GM19397 (cell line): ENCODE measurements around the gene GPC1.
"Not testable (repeated sequence)": the region's sequence is repeated elsewhere in the genome, so short reads cannot be mapped to it uniquely, and the experiment has no call there.

ENCODE experiments used
- ATAC-seq: cut with Tn5 transposase; IDR thresholded peaks from one replicate; pipeline ENCODE4 v1.9.1; 2021; ENCODE audit warnings: mild to moderate bottlenecking, moderate library complexity; ENCODE audit not compliant: unreplicated experiment

GPC1 gene

GRCh38 chr2:240465765-240466578 lies 30.5 kb downstream of the GPC1 start:
- no peak for ATAC-seq

- ATAC-seq: no peak
Observed at GRCh38 chr2:240466579-240467148, 31.2 kb downstream of the GPC1 start.

GRCh38 chr2:240467149-240467642 lies 31.7 kb downstream of the GPC1 start:
- no peak for ATAC-seq

GRCh38 chr2:240467659-240468302 lies 32.3 kb downstream of the GPC1 start:
- no peak for ATAC-seq

DNA sequence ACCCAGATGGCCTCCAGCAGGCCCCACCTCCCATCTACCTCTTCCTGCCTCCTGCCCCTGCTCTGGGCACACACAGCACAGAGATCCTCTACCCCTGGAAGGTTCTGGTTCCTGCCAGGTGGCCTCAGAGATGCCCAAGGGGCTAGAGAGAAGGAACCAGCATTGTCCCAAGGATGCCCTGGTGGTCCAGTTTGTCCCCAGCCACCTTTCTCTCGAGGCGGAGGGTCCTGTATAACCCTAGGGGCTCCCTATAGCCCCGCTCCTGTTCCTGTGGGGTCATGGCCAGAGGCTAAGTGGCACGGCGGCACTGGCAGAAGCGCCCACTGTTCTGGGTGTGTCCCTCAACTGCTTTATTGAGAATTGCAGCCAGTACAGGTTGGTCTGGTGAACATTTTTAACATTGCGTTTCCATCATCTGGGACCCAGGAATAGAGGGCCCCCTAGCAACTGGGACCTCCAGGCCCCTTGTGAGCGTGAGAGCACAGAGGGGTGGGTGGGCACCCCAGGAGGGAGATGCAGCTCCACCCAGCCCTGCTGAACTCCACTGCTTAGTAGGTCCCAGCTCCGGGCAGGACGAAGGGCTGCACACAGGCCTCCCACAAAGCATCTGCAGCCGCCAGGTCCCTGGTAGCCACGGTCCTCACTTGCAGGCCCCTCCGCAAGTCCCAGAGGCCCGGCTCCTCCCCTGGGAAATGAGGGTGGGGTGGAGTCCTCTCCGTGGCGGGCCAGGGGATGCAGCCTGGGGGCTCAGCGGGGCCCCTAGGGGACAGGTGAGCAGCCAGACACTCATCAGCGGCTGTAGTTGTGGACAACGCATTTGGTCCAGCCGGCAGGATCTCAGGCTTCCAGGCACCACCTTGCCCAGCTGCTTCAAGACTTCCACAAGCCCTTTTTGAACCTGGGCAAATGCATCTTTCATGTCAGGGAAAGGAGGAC lies 33.1 kb downstream of the GPC1 start:
- no peak for ATAC-seq

DNA sequence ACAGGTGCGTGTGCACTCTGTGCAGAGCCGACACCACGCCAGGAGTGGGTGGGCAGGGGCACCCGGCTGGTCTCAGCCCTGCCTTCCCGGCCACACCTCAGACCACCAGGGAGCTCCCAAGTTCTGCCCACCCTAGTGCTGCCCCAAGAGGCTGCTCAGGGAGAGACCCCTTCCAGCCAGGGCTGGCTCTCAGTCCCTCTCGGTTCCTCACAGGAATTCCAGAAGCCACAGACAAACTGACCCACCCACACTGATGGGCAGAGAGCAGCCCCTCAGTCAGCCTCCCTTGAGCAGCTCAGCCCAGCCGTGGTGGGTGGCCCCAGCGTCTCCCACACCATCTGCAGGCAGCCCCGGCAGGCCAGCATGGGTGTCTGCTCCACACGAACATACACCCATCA lies 33.8 kb downstream of the GPC1 start:
- ATAC-seq: no peak

DNA sequence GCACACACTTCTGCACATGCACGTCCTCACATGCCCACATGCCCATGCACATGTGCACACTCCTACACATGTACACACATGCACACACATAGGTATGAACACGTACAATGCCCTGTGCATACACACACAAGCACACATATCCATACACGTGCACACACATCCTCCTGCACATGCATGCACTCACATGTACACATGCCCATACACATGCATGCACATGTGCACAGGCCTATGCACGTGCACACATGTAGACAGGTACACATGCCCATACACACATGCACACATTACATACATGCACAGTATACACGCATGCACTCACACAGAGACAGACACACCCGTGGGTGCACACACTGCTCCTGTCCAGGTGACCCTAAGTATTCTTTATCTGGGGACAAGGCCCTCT lies 34.3 kb downstream of the GPC1 start:
- ATAC-seq: no peak

DNA sequence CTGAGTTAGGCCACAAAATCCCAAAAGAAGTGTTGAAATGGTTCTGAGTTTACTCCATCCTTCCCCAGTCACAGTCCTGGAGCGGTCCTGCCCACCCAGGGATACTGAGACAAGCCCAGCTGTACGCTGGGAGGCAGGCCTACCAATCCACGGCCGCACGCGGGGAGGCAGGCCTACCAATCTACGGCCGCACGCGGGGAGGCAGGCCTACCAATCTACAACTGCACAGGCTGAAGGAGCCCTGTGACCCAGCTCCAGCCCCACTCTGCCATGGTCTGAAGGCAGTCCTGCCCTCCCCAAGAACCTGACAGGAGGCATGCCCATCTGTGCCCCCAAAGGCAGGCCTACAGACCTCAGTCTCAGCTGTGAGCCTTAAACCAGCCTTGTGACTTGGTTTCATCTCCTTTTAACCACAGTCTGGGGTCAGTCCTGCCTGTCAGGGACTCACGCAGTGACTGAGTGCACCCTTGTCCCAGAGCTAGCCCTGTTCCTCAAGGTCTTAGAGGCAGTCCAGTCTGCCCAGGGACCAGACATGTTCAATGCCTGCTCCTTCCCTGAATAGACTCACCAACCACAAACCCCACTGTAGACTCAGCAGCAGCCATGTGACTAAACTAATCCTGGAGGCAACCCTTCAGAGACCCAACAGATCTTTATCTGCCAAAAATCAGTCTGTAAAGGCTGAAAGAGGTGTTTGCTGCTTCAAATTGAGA lies 36.8 kb downstream of the GPC1 start:
- ATAC-seq: no peak

DNA sequence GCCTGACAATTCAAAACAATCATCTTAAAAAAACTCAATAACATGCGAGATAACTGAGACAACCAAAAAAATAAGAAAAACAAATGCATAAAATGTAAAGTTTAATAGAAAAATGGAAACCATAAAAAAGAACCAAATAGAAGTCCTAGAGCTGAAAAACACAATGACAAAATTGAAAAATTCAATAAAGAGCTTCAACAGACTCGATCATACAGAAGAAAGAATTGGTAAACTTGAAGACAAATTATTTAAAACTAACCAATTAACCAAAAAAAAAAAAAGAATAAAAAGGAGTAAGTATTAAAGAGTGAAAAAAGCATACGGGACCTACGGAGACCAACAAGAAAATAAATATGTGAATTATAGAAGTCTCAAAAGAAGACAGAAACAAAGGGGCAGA lies 37.7 kb downstream of the GPC1 start:
- ATAC-seq: no peak

GRCh38 chr2:240477916-240478315 lies 42.5 kb downstream of the GPC1 start:
- no peak for ATAC-seq

GRCh38 chr2:240478346-240479110 lies 43.1 kb downstream of the GPC1 start:
- ATAC-seq: no peak

DNA sequence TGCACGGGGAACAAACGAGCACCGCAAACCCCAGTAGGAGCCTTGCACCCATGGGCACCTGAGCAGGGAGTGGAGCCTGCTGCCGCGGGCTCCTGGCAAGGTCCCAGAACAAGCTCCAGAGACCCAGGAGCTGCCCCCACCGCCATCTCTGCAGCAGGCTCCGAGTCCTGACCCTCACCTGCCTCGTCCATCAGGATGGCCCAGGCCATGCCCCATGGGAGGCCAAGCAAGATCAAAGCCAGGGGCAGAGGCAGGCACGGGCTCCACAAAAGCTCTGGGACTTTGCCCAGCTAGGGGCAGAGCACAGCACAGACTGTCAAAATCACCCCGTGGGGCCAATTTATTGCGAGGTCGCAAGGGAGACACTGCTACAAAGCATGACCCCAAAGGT lies 43.6 kb downstream of the GPC1 start:
- no peak for ATAC-seq

DNA sequence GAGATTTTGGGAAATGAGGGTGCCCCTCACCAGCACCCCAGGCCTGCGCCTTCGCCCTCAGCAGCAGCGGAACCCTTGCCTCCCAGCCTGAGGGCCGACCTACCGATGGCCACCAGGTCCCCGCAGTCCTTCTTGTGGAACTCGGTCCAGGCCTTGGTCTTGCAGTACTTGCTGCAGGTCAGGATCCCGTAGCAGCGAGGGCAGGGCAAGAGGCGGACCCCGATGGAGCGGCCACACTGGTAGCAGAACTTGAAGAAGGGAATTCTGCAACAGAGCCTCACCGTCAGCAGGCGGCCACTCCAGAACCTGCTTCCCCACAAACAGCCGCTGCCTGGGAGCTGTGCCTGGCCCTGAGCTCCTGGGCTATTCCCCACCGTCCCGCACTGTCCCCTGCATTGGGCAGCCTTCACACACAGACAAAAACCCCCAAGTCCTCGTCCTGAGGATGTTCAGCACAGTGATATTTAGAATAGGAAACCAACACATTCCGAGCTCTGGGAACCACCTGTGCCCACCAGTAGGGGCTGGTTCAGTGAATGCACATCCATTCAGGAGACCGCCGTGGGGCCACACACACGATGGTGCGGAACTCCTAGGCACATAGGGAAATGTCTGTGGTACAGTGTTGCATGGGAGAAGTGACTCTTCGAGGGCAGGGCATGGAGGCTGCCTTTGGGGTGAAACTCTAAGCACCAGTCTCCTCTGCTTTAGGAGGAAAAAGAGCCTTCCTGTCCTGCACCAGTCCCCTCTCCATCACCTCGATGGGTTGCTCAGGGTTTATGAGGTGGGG lies 45.6 kb downstream of the GPC1 start:
- no peak for ATAC-seq

DNA sequence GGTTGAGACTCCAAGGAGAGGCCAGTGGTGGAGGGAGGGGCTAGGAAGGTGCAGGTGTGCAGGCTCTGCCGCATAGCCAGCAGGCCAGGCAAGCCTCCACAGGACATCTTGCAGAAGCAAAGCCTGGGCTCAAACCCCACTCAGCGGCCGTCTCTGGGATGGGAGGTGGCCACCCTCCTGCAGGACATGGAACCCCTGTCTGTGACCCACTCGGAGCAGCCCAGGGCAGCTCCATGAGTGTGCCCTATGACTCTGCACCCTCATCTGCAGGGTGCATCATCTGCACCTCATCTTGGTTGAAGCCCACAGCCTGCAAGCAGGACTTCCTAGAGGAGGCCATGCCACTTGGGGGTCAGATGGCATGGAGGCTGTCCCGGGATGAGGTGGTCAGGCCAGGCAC lies 46.3 kb downstream of the GPC1 start:
- no peak for ATAC-seq

DNA sequence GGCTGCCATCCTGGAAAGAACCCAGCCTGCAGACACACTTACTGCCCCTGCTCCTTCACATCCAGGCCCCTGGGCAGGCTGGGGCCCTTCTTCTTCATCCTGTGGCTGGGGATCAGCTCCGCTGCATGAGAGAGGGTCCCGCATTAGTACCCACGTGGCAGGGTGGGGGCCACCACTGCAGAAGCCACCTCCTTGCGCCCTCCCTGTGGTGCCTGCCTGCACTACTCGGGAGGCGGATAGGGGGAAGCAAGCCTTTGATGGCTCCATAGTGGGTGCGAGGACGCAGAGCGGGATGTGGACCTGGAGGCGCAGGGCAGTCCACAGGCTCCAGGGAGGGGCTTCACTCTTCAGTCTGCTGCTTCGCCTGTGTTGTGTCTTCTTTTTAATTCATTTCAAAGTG lies 46.7 kb downstream of the GPC1 start:
- no peak for ATAC-seq

DNA sequence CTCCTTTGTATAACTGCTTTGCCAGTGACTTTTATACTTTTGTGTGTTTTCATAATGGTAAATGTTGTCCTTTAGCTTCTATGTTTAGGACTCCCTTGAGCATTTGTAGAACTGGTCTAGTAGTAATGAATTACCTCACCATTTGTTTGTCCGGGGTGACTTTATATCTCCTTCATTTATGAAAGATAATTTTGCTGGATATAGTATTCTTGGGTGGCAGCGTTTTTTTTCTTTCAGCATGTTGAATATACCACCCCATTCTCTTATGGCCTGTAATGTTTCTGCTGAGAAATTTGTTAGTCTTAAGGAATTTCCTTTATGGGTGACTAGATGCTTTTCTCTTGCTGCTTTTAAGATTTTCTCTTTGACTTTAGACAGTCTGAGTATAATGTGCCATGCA lies 56.0 kb downstream of the GPC1 start:
- no peak for ATAC-seq

DNA sequence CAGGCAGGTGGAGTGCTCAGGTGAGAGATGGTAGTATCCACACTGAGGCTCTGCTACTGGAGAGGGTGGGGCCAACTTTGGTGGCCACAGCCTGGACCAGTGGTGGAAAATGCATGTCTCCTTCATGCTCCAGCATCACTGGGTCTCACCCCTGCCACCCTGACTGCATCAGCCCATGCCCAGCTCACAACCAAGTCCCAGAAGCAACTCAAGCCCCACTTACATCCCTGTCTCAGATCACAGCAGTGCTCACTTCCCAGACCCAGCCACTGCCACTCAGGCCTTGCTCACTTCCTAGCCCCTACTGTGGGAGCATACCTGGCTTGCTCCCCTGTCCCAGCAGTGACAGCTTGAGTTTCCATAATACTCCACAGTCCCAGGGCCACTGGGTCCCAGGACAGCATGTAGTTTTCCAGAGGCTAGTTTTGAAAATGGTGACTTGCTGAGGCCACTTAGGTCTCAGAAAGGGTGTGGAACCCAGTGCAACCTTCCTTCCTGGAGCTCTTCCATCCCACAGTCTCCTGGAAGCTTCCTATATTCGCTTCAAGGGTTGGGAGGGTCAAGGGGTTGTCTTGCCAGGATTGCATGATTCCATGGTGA lies 58.8 kb downstream of the GPC1 start:
- ATAC-seq: no peak

DNA sequence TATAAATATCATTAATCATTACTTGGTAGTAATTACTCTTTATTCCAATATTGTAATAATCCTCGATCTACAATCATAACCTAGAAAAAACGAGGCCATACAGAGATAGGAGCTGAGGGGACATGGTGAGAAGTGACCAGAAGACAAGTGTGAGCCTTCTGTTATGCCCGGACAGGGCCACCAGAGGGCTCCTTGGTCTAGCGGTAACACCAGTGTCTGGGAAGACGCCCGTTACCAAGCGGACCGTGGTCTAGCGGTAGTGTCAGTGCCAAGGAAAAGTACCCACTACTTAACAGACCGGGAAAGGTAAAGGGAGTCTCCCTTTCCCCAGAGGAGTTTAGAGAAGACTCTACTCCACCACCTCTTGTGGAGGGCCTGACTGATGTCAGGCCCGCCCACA lies 59.5 kb downstream of the GPC1 start:
- ATAC-seq: not testable (repeated sequence)
